Activated naive CD4-positive, alpha-beta T cell treated with anti-CD3 and anti-CD28 coated beads, Interleukin-2, amount 50 U/mL, for 24 hours (primary cell): ENCODE measurements around the gene INSIG1.

ENCODE experiments used
- H3K27ac Mint-ChIP-seq: one replicate; pipeline ENCODE4 v1.8.0; 2021; ENCODE audit warnings: mild to moderate bottlenecking, mixed read lengths
- H3K27me3 Mint-ChIP-seq: one replicate; pipeline ENCODE4 v1.8.0; 2021; ENCODE audit warnings: mixed read lengths
- H3K36me3 Mint-ChIP-seq: one replicate; pipeline ENCODE4 v1.8.0; 2021; ENCODE audit warnings: mixed read lengths
- H3K4me1 Mint-ChIP-seq: one replicate; pipeline ENCODE4 v1.8.0; 2021; ENCODE audit warnings: mixed read lengths
- H3K4me3 Mint-ChIP-seq: one replicate; pipeline ENCODE4 v1.8.0; 2021; ENCODE audit warnings: mild to moderate bottlenecking, mixed read lengths
- H3K9me3 Mint-ChIP-seq: one replicate; pipeline ENCODE4 v1.8.0; 2021; ENCODE audit warnings: mixed read lengths

The INSIG1 gene

DNA sequence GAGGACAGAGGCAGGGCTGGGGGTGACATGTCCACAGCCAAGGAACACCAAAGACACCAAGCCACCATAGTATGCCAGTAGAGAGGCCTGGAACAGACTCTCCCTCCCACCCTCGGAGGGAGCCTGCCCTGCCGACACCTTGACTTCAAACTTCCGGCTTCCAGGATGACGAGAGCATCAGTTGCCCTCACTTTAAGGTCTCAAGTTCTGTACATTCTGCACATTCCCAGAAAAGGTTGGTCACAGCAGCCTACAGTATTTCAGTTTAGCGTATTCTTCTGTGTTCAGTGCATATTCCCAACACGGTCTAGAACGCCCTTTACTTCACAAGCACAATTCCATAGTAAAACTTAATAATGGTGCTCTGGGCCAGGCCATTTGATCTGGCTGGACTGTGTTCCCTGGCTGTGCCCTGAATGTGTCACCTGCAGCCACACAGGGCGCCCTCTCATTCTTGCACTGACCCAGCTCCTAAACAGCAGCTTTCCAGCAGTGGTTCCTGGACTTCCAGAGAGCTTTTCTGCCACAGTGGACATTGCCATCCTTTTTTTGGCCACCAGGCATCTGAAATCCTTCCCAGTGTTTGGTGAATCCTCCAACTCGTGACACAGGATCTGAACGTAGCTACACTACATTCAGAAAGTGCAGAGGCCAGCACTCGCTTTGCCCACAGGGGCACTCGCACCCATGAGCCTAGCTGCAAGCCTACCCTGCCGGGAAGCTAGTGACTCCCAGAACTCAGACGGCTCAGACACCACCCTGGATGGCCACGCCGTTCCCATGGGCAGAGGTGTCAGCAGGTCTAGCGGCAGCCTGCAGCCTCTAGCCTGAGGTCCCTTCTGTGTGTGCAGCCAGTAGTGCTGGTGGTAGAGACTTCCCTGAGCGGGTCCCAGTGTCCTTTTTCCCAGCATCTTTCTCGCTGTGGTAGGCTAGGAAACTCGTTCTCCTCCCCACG lies 36.4 kb upstream of the INSIG1 start:
- Mint-ChIP-seq H3K36me3 (no peaks in the 10 kb centered on the region), H3K27me3 (no peaks in the 10 kb centered on the region), H3K9me3 (no peaks in the 10 kb centered on the region), H3K4me1 (no peaks in the 10 kb centered on the region), H3K27ac (no peak overlapping the region), H3K4me3 (no peak overlapping the region)

DNA sequence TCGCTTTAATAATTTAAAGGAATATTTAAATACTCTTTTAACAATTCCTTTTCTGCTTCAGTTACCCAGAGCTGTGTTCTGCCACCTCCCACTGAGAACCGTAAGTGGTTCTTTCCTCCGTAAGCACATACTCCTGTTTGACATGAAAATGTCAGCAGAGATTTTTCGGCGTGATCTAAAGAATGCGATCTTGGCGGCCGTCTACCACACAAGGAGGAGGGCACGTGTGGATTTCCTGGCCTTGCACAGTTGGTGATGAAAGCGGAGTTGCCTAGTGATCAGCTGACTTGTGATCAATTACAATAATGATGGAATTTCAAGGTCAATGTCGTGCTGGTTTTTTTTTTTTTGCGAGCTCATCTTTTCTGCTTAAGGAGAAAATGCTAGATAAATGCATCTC lies 35.6 kb upstream of the INSIG1 start:
- Mint-ChIP-seq H3K4me1 (no peaks in the 10 kb centered on the region), H3K27me3 (no peaks in the 10 kb centered on the region), H3K9me3 (no peaks in the 10 kb centered on the region), H3K4me3 (no peak overlapping the region), H3K27ac (no peak overlapping the region), H3K36me3 (no peaks in the 10 kb centered on the region)

GRCh38 chr7:155263051-155263450 lies 34.6 kb upstream of the INSIG1 start:
- Mint-ChIP-seq H3K36me3 (no peaks in the 10 kb centered on the region), H3K27me3 (no peaks in the 10 kb centered on the region), H3K9me3 (no peaks in the 10 kb centered on the region), H3K4me1 (no peaks in the 10 kb centered on the region), H3K4me3 (no peak overlapping the region), H3K27ac (no peak overlapping the region)

DNA sequence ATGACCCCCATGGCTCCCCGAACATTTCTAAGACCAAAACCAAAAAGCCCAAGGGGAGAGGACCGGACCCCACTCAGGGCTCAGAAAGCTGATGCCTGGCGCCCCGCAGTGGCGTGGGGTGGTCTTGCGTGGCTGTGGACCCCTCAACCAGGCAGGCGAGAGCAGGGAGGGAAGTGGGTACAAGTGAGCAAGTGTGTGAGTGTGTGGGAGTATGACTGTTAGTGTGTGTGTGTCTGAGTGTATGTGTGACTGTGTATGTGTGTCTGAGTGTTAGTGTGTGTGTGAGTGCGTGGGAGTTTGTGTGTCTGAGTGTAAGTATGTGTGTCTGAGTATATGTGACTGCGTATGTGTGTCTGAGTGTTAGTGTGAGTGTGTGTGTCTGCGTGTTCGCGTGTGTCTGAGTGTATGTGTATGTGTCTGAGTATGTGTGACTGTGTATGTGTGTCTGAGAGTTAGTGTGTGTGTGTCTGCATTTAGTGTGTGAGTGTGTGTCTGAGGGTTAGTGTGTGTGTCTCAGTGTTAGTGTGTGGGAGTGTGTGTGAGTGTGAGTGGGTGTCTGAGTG lies 34.0 kb upstream of the INSIG1 start:
- Mint-ChIP-seq H3K36me3 (no peaks in the 10 kb centered on the region), H3K27me3 (no peaks in the 10 kb centered on the region), H3K4me3 (no peak overlapping the region), H3K4me1 (no peaks in the 10 kb centered on the region), H3K27ac (no peak overlapping the region), H3K9me3 (no peaks in the 10 kb centered on the region)

- no peaks in the 10 kb centered on the region for H3K9me3 Mint-ChIP-seq
- no peak overlapping the region for H3K4me3 Mint-ChIP-seq
- no peaks in the 10 kb centered on the region for H3K36me3 Mint-ChIP-seq
- H3K4me1 Mint-ChIP-seq = no peaks in the 10 kb centered on the region
- H3K27me3 Mint-ChIP-seq = no peaks in the 10 kb centered on the region
- no peak overlapping the region for H3K27ac Mint-ChIP-seq
These were observed 32.5 kb upstream of the INSIG1 start for GRCh38 chr7:155265144-155265543.

DNA sequence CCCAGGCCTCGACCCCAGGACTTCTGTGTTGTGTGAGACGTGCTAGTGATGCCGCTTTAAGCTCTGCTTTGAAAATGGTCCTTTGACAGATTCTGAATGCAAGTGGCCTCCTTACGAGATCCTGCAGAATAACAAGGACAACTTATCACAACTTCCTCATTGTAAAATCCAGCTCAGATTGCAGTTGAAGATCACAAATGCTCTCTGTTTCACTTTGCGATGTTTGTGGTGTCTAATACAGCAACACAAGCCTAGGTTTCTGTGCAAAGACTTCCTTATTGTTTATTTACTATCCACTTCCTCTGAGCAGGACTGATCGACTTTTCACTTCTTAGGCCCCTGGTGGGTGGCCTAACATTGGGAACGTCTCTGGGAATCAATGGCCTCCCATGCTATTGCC lies 31.7 kb upstream of the INSIG1 start:
- Mint-ChIP-seq H3K27ac (no peak overlapping the region), H3K36me3 (no peaks in the 10 kb centered on the region), H3K27me3 (no peaks in the 10 kb centered on the region), H3K9me3 (no peaks in the 10 kb centered on the region), H3K4me1 (no peaks in the 10 kb centered on the region), H3K4me3 (no peak overlapping the region)

- no peaks in the 10 kb centered on the region for H3K27me3 Mint-ChIP-seq
- no peak overlapping the region for H3K27ac Mint-ChIP-seq
- no peaks in the 10 kb centered on the region for H3K4me1 Mint-ChIP-seq
- no peaks in the 10 kb centered on the region for H3K36me3 Mint-ChIP-seq
- H3K9me3 Mint-ChIP-seq = no peaks in the 10 kb centered on the region
- H3K4me3 Mint-ChIP-seq = no peak overlapping the region
These were observed 31.2 kb upstream of the INSIG1 start for GRCh38 chr7:155266440-155266839.

DNA sequence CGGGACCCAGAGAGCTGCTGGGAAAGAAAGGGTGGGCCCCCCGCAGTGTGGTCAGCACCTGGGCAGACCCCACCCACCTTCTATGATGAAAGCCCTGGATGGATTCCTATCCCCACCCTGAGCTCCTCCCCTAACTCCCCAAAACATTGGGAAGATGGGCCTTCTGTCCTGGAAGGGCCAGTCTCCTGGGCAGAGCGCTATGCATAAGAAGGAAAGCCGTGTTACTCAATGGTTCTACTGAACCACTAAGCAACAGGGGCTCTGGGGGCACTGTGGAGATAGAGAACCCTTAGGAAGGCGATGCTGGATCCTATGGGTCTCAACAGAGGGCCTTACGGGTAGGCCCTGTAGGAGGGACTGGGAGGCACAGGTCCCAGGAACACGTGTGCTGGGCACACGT lies 30.7 kb upstream of the INSIG1 start:
- Mint-ChIP-seq H3K27ac (no peak overlapping the region), H3K9me3 (no peaks in the 10 kb centered on the region), H3K4me1 (no peaks in the 10 kb centered on the region), H3K27me3 (no peaks in the 10 kb centered on the region), H3K4me3 (no peak overlapping the region), H3K36me3 (no peaks in the 10 kb centered on the region)

DNA sequence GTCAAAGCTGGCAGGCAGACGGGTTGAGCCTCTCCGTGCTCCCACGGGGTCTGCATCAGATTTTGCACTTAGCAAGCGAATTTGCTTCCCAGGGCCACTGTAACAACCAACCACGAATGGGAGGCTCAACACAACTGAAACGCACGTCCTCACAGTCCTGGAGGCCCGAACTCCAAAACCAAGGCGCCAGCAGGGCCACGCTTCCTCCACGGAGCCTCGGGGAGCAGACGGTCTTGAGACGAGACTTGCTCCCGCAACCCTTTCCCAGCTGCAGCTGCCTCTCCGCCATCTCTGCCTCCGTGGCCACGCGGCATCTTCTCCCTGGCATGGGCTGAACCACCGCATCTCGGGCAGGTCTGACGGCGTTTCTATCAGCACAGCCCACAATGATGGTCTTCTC lies 30.2 kb upstream of the INSIG1 start:
- Mint-ChIP-seq H3K36me3 (no peaks in the 10 kb centered on the region), H3K27me3 (no peaks in the 10 kb centered on the region), H3K4me1 (no peaks in the 10 kb centered on the region), H3K9me3 (no peaks in the 10 kb centered on the region), H3K4me3 (no peak overlapping the region), H3K27ac (no peak overlapping the region)

DNA sequence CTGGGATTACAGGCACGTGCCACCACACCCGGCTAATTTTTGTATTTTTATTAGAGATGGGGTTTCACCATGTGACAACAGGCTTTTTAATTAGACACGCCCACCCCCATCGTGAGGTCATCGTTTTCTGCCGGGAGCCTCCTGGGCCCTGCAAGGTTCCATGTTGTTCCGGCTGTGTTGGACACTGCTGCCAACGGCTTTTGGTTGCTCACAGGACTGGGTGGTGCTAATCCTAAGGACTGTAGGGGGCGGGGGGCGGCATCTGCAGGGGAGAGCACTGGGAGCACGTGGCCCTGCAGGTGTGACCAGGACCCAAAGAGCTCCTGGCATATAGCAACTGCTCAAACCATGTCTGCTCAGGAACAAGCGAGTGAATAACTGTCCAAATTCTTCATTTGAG lies 29.5 kb upstream of the INSIG1 start:
- Mint-ChIP-seq H3K27me3 (no peaks in the 10 kb centered on the region), H3K4me3 (no peak overlapping the region), H3K27ac (no peak overlapping the region), H3K36me3 (no peaks in the 10 kb centered on the region), H3K4me1 (no peaks in the 10 kb centered on the region), H3K9me3 (no peaks in the 10 kb centered on the region)

GRCh38 chr7:155268921-155269650 lies 28.6 kb upstream of the INSIG1 start:
- H3K4me1 Mint-ChIP-seq = no peaks in the 10 kb centered on the region
- no peaks in the 10 kb centered on the region for H3K27me3 Mint-ChIP-seq
- no peaks in the 10 kb centered on the region for H3K36me3 Mint-ChIP-seq
- no peak overlapping the region for H3K27ac Mint-ChIP-seq
- no peak overlapping the region for H3K4me3 Mint-ChIP-seq
- no peaks in the 10 kb centered on the region for H3K9me3 Mint-ChIP-seq

DNA sequence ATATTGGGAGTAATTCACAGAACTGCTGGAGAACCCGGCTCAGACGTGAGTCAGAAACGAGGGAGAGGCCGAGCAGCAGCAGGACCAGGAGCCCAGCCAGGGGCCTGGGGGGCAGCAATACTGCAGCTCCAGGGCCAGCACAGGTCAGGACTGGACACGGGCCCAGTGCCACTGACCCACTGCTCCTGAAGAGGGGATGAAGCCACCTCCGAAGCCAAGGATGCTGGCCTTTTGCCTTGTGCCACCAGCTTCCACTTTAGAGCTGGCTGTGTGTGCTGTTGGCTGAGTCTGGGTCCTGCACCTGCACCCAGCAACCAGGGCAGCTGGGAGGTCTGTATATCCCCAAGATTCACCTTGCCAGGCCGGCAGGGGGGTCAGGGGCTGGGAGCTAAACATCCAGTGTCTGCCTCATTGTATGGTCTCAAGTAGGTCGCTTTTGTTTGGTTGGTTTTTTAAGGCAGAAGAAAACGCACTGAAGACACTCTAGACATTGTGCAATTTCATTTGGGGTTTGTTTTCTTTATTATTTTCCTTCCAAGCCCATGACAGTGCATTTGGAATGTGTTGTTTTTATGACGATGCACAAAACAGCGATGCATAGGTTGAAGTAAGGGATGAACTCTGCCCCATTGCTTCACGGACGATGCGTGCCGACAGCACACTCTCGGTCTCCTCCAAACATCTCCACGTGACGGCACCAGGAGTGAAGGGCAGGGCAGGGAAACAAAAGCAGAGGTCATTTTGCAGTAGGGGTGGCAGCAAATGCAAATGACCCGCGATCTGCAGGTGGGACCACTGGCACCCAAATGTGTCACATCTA lies 27.7 kb upstream of the INSIG1 start:
- H3K9me3 Mint-ChIP-seq = no peaks in the 10 kb centered on the region
- H3K4me1 Mint-ChIP-seq = no peaks in the 10 kb centered on the region
- no peak overlapping the region for H3K27ac Mint-ChIP-seq
- no peaks in the 10 kb centered on the region for H3K36me3 Mint-ChIP-seq
- no peaks in the 10 kb centered on the region for H3K27me3 Mint-ChIP-seq
- no peak overlapping the region for H3K4me3 Mint-ChIP-seq

GRCh38 chr7:155270861-155271260 lies 26.8 kb upstream of the INSIG1 start:
- Mint-ChIP-seq H3K9me3 (no peaks in the 10 kb centered on the region), H3K4me3 (no peak overlapping the region)

GRCh38 chr7:155274633-155275355 lies 22.9 kb upstream of the INSIG1 start:
- Mint-ChIP-seq H3K4me3 (no peak overlapping the region), H3K9me3 (no peaks in the 10 kb centered on the region), H3K36me3 (no peaks in the 10 kb centered on the region), H3K27me3 (no peaks in the 10 kb centered on the region), H3K4me1 (no peaks in the 10 kb centered on the region), H3K27ac (no peak overlapping the region)

More at GRCh38 chr7:155270861-155271260, 26.8 kb upstream of the INSIG1 start:
- Mint-ChIP-seq H3K4me1 (no peaks in the 10 kb centered on the region), H3K27me3 (no peaks in the 10 kb centered on the region), H3K36me3 (no peaks in the 10 kb centered on the region), H3K27ac (no peak overlapping the region)
